NCI-H1105 (cell line): Measurements from ENCODE around the gene RERE.

Experiments
- DNase-seq: peaks from one replicate; lab custom pipeline; 2025; lab: John Stamatoyannopoulos, UW

The RERE gene

GRCh38 chr1:8687538-8687937, 129.9 kb downstream of the RERE start:
- DNase-seq: no peak

- no peak for DNase-seq
These were observed 130.4 kb downstream of the RERE start for GRCh38 chr1:8687039-8687438.

- DNase-seq: no peak
These were observed 132.0 kb downstream of the RERE start for GRCh38 chr1:8685463-8685862.

GRCh38 chr1:8684590-8684989, 132.8 kb downstream of the RERE start:
- no peak for DNase-seq

GRCh38 chr1:8682573-8682972, 134.9 kb downstream of the RERE start:
- no peak for DNase-seq

- DNase-seq: no peak
These were observed 135.5 kb downstream of the RERE start for GRCh38 chr1:8681911-8682310.

- peak; percentile 15 for DNase-seq
These were observed 136.5 kb downstream of the RERE start for GRCh38 chr1:8680664-8681650.

GRCh38 chr1:8679929-8680663, 137.3 kb downstream of the RERE start:
- DNase-seq: no peak

- DNase-seq: no peak
These were observed 138.0 kb downstream of the RERE start for GRCh38 chr1:8679395-8679800.

GRCh38 chr1:8678673-8679394, 138.6 kb downstream of the RERE start:
- DNase-seq: no peak

GRCh38 chr1:8677782-8678181, 139.7 kb downstream of the RERE start:
- no peak for DNase-seq

GRCh38 chr1:8676813-8677212, 140.6 kb downstream of the RERE start:
- no peak for DNase-seq

GRCh38 chr1:8676072-8676471, 141.4 kb downstream of the RERE start:
- DNase-seq: no peak

GRCh38 chr1:8674912-8675311, 142.5 kb downstream of the RERE start:
- DNase-seq: no peak

- DNase-seq: no peak
These were observed 143.0 kb downstream of the RERE start for GRCh38 chr1:8674481-8674880.

- peak; percentile 63 for DNase-seq
These were observed 146.0 kb downstream of the RERE start for GRCh38 chr1:8671306-8671917.

GRCh38 chr1:8670371-8670818, 147.0 kb downstream of the RERE start:
- no peak for DNase-seq

GRCh38 chr1:8669606-8670335, 147.7 kb downstream of the RERE start:
- no peak for DNase-seq

GRCh38 chr1:8667869-8668594, 149.4 kb downstream of the RERE start:
- DNase-seq: no peak

GRCh38 chr1:8666389-8667167, 150.9 kb downstream of the RERE start:
- no peak for DNase-seq
